ENCODE results near the gene PIP5K1B. TPM values are rescaled to one million over a fixed set of nuclear protein-coding genes. Genes with fewer than 3 reads are reported as not detected.

PIP5K1B gene
- total RNA-seq, 1 experiment from 2014 or later = 2.5 TPM

GRCh38 chr9:68731857-68732256 lies 26.8 kb downstream of the PIP5K1B start:
- peaks cover 13 to 14% of the 10 kb centered on the region in 2 experiments for H3K4me1 Mint-ChIP-seq
- H4K91ac ChIP-seq (ENCODE audit: insufficient read length, low read depth, low read length) = no peak overlapping the region
- H3K27me3 Mint-ChIP-seq (ENCODE audit: low read depth) = peaks cover 2% of the 10 kb centered on the region; the same call in 1 of the 2 replicates

More at GRCh38 chr9:68731857-68732256, 26.8 kb downstream of the PIP5K1B start:
- no peak overlapping the region for H3K4ac ChIP-seq (ENCODE audit: low read depth, low read length)
- H4K8ac ChIP-seq (replicated peaks; ENCODE audit: insufficient read length, low read depth, low read length) = no peak overlapping the region
- H2AK5ac ChIP-seq (ENCODE audit: insufficient read length, low read length) = no peak overlapping the region
- H3K14ac ChIP-seq (ENCODE audit: insufficient read depth, low read length) = no peak overlapping the region
- TF ChIP-seq CTCF (conservative IDR thresholded peaks at IDR 0.05) = no peak
- H3K9me3 Mint-ChIP-seq = no peaks in the 10 kb centered on the region
- H2BK12ac ChIP-seq (ENCODE audit: insufficient read length, low read depth, low read length) = no peak overlapping the region
- no peak overlapping the region for H3K4me2 ChIP-seq (ENCODE audit: insufficient read depth, insufficient read length, low read length)
- no peak overlapping the region for H2BK15ac ChIP-seq (ENCODE audit: low read depth, low read length)
- H3K79me1 ChIP-seq (ENCODE audit: insufficient read depth, low read depth, low read length, poor library complexity, severe bottlenecking) = no peaks in the 10 kb centered on the region
- H3K18ac ChIP-seq (ENCODE audit: insufficient read length, low read depth, low read length) = no peak overlapping the region
- no peak overlapping the region for H3K4me3 Mint-ChIP-seq
- H3K9ac ChIP-seq (ENCODE audit: extremely low read depth, insufficient read length, low read length) = no peak overlapping the region
- H2BK120ac ChIP-seq (ENCODE audit: low read depth, low read length, poor library complexity, severe bottlenecking) = no peak overlapping the region
- H3K27ac ChIP-seq (ENCODE audit: insufficient read length, low read depth, low read length) = no peak overlapping the region
- no peaks in the 10 kb centered on the region for H3K79me2 ChIP-seq (ENCODE audit: insufficient read depth, low read length)
- no peaks in the 10 kb centered on the region for H3K23me2 ChIP-seq (ENCODE audit: insufficient read length, low read depth, low read length, poor library complexity, severe bottlenecking)
- H3K56ac ChIP-seq (ENCODE audit: insufficient read length, low read depth, low read length) = no peak overlapping the region
- H2AFZ ChIP-seq (ENCODE audit: low read length) = no peak overlapping the region
- no peaks in the 10 kb centered on the region for H3K36me3 Mint-ChIP-seq (ENCODE audit: insufficient read depth in 1 of 3, low read depth in 3 of 3)
- no peak overlapping the region for H2BK20ac ChIP-seq (ENCODE audit: low read depth, low read length, poor library complexity, severe bottlenecking)
- H4K20me1 ChIP-seq (ENCODE audit: control insufficient read depth, insufficient read depth, insufficient read length) = no peaks in the 10 kb centered on the region
- peaks cover 7% of the 10 kb centered on the region; the same call in 1 of the 2 replicates for H3K4me1 ChIP-seq (ENCODE audit: insufficient read depth, low read length)
- H3K9me3 ChIP-seq (ENCODE audit: control insufficient read depth, low read depth, low read length) = no peaks in the 10 kb centered on the region
- no peak overlapping the region for H2BK5ac ChIP-seq (ENCODE audit: insufficient read length, low read length)
- H4K5ac ChIP-seq (ENCODE audit: insufficient read length, low read depth, low read length) = no peak overlapping the region
- WGBS (ENCODE audit: extremely low coverage, insufficient read length, low lambda C conversion rate) = no CpG with 5 or more reads among the region's 5 CpGs
- no peak overlapping the region; a peak in 1 of 7 replicates for H3K27ac Mint-ChIP-seq
- no peak for DNase-seq
- H3K23ac ChIP-seq (ENCODE audit: insufficient read length, low read depth, low read length) = no peak overlapping the region
- no peak overlapping the region for H3T11ph ChIP-seq (ENCODE audit: low read length)
- no peaks in the 10 kb centered on the region for H3K27me3 ChIP-seq (ENCODE audit: insufficient read depth, low read length)
